GM18909 (cell line): ENCODE results near the gene KLHL40.

ENCODE experiments used
- ATAC-seq: cut with Tn5 transposase; IDR thresholded peaks from one replicate; pipeline ENCODE4 v1.9.1; 2021; ENCODE audit warnings: mild to moderate bottlenecking; ENCODE audit not compliant: unreplicated experiment, poor library complexity

The KLHL40 gene

GRCh38 chr3:42685363-42685881, at the start of gene KLHL40:
KLHL40 (plus strand) TSS chr3:42685537; CDS start chr3:42685619, 82 bp downstream.
- no peak for ATAC-seq

- ATAC-seq, result no peak
Observed at GRCh38 chr3:42637001-42637400, 48.3 kb upstream of the KLHL40 start.

GRCh38 chr3:42638339-42638842, 46.9 kb upstream of the KLHL40 start:
- ATAC-seq, result no peak

DNA sequence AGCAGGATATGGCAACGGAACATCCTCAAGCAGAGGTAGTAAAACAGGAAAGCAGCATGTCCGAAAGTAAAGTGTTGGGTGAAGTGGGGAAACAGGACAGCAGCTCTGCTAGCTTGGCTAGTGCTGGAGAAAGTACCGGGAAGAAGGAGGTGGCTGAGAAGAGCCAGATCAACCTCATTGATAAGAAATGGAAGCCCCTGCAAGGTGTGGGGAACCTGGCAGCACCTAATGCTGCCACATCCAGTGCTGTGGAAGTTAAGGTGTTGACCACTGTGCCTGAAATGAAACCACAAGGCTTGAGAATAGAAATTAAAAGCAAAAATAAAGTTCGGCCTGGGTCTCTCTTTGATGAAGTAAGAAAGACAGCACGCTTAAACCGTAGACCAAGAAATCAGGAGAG, 46.1 kb upstream of the KLHL40 start:
- ATAC-seq, result no peak

GRCh38 chr3:42640129-42640528, 45.2 kb upstream of the KLHL40 start:
- no peak for ATAC-seq

DNA sequence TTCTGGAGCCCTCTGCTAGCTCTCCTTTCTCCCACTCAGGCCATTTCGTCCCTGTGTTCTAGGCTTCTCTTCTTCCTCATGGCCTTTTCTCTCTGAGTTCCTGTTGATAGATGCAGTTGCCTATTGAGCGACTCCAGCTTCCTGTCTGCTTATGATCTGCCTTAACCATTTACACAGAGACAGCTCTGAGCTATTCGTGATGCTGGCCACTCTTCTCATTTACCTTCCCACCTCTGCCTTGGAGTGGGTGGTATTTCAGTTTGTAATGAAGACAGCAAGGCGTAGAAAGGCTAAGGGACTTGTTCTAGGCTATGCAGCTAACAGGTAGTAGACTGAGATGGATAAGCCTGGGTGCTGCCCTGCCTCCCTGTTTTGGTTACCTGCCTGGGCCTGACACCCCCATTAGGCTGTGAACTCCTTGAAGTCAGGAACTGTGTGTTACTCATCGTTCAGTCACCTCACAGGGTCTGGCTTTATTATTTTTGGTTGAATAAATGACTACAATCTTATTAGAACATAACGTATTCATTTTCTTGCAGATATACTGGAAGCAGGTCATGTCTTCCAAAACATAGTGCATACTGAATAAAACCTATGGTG, 44.5 kb upstream of the KLHL40 start:
- no peak for ATAC-seq

DNA sequence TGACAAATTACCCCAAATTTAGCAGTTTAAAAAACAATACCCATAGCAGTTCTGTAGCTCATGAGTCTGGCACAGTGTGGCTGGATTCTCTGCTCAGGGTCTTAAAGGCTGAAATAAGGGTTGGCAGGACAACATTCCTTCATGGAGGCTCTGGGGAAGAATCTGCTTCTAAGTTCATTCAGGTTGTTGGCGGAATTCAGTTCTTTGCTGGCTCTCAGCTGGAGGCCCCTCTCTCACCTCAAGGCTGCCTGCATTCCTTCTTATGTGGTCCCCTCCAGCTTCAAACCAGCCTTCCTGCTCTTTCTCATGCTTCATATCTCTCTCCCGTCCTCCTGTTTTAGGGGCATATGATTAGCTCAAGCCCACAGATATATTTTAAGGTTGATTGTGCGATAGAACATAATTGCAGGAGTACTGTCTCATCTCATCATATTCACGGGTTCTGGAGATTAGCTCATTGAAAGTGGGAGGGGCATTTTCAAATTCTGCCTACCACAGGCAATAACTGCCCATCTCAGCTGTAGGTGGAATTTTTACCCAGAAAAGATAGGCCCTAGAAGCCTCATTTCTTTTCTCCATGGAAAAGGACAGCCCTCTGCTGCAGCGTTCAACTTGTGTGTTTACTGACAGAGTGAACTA, 37.4 kb upstream of the KLHL40 start:
- ATAC-seq, result no peak

GRCh38 chr3:42649006-42649405, 36.3 kb upstream of the KLHL40 start:
- no peak for ATAC-seq

- no peak for ATAC-seq
Observed at GRCh38 chr3:42649783-42650182, 35.6 kb upstream of the KLHL40 start.

DNA sequence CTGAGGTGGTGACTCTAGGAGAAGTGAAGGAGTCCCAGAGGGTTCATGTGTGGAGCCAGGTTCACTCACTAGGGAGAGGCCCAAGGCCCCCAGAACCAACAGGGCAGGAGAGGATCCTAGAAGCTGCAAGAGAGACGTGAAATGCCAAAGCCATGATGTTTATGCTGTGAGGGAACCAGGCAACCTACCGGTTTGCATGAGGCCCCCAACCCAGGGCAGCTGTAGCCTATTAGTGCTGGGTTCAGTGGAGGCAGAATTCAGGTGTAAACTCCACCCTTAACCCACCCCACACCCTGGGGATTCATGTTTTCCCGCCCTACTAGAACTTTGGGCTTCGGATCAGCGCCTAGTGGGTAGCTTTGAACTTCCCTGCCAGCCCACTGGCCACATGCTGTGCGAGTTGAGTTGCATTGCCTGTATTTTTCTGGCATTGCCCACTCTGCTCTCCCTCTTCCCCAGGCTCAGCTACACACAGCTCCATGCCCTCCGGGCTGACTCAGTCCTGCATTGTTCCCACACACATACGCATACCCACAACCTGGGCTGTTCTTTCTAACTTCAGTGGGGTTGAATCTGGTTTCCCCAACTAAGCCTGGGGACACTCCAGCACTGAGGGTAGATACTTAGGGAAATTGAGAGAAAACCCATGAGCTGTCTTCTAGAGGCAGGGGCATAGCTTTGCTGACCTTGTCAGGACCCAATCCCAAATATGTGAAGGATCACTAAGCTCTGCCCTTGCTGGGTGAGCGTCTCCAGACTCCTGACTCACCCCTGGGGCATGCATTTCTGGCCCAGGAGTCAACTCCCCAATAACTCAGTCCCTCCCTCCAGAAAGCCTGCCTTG, 33.9 kb upstream of the KLHL40 start:
- ATAC-seq, result no peak

GRCh38 chr3:42652251-42652610, 33.1 kb upstream of the KLHL40 start:
- peak; percentile 25 for ATAC-seq

GRCh38 chr3:42652611-42653302, 32.6 kb upstream of the KLHL40 start:
- peak; percentile 68 for ATAC-seq

DNA sequence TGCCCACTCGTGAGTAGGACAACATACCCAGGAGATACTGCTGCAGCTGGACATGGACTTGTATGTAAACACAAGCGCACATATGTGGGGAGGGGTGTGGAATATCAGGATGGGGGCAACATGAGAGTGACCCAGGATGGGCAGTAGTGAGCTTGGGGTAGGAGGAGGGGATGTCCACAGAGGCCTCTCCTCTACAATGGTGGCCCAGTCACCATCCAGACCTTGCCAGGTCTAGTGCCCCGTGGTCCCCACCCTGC, 32.1 kb upstream of the KLHL40 start:
- no peak for ATAC-seq

- no peak for ATAC-seq
Observed at GRCh38 chr3:42653560-42654330, 31.6 kb upstream of the KLHL40 start, which contains the start of gene ZBTB47. ZBTB47 (plus strand) TSS chr3:42653697; CDS start chr3:42658356, 4,659 bp downstream.

GRCh38 chr3:42654331-42655201, 30.8 kb upstream of the KLHL40 start:
- ATAC-seq, result no peak

GRCh38 chr3:42655331-42655888, 29.9 kb upstream of the KLHL40 start:
- no peak for ATAC-seq

DNA sequence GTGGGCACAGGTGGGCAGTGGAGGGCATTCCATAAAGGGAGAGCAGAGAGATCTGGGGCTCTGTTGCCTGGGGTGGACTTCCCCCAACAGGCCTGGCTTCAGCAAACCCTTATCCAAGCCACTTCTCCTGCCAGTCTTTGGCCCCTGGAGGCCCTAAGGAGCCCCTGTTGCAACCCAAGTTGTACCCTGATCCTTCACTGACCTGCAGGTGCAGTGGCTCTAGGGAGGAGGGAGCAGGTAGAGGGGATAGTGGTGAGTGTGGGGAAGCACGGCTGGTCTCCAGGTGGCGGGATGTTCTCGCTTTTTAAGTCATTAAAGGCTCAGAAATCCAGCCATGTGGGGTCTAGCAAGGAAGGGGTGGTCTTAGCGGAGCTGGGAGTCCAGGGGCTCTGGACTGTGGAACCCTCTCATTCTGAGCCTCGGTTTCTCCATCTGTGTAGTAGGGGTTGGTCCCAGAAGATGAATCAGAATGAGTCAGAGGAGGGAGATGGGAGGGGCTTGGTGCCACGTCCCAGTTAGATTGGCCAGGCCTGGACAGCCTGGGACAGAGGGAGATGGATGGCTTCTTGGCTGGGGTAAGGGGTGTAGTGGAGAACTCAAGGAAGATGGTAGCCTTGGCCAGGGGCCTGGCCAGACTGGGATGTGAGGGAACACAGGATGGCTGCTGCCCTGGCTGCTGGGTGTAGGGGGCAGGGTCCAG, 29.2 kb upstream of the KLHL40 start:
- ATAC-seq, result no peak
